ENCODE measurements around the gene CRYBG1.
"Not testable (repeated sequence)": the region's sequence is repeated elsewhere in the genome, so short reads cannot be mapped to it uniquely, and the experiment has no call there.

CRYBG1 gene

GRCh38 chr6:106509420-106510089 is 149.0 kb downstream of the CRYBG1 start:
- no peak for DNase-seq

GRCh38 chr6:106510090-106510970 is 149.8 kb downstream of the CRYBG1 start:
- DNase-seq = peak; percentile 61

DNA sequence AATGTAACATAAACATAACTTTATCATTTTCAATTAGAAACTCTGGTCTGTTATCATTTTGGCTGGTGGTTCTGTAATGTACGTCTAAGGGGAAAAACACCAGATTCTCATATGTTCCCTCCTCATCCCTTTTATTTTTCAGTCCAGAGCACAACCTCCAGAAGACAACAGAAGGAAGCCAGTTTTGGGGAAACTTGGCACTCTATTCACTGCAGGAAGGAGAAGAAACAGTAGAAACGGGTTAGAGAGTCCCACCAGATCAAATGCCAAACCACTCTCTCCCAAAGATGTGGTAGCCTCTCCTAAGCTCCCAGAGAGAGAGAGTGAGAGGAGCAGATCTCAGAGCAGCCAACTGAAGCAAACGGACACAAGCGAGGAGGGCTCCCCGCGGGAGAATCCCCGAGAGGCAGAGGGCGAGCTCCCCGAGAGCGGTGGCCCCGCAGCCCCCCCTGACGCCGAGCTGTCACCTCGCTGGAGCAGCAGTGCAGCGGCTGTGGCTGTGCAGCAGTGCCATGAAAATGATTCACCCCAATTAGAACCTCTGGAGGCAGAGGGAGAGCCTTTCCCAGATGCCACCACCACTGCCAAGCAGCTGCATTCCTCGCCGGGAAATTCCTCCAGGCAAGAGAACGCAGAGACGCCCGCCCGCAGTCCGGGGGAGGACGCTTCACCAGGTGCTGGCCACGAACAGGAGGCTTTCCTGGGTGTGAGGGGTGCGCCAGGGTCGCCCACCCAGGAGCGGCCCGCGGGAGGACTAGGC is 151.0 kb downstream of the CRYBG1 start:
- peak; percentile 57 for DNase-seq

DNA sequence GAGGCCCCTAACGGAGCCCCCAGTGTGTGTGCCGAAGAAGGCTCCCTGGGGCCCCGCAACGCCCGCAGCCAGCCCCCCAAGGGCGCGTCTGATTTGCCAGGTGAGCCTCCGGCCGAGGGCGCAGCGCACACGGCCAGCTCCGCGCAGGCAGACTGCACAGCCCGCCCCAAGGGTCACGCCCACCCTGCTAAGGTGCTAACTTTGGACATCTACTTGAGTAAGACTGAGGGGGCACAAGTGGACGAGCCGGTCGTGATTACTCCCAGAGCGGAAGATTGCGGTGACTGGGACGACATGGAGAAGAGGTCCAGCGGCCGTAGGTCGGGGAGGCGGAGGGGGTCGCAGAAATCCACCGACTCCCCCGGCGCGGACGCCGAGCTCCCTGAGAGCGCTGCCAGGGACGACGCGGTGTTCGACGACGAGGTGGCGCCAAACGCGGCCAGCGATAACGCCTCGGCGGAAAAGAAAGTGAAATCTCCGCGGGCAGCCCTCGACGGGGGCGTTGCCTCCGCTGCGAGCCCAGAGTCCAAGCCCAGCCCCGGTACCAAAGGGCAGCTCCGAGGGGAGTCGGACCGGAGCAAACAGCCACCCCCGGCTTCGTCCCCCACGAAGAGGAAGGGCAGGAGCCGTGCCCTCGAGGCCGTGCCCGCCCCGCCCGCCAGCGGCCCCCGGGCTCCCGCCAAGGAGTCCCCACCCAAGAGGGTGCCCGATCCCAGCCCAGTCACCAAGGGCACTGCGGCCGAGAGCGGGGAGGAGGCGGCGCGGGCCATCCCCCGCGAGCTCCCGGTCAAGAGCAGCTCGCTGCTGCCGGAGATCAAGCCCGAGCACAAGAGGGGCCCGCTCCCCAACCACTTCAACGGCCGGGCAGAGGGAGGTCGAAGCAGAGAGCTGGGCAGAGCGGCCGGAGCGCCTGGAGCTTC is 151.8 kb downstream of the CRYBG1 start:
- DNase-seq = peak; percentile 22

- peak; percentile 17 for DNase-seq
Observed at GRCh38 chr6:106512968-106513574, 152.6 kb downstream of the CRYBG1 start.

- DNase-seq = peak; percentile 36
Observed at GRCh38 chr6:106513808-106514582, 153.5 kb downstream of the CRYBG1 start.

DNA sequence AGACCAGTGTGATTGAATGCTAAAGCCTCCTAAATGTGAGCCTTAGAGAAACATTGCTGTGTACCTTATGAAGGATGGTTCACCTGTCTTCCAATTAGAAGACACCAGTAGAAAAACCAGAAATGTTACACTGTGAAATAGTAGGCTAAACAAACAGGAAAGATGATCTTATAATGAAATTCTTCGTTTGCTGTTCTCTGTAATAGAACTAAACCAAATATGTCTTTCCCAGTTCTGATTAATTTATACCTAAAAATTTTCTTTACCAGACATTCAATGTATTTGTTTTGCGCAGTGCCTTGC is 154.0 kb downstream of the CRYBG1 start:
- no peak for DNase-seq

- not testable (repeated sequence) for DNase-seq
Observed at GRCh38 chr6:106515582-106515981, 155.1 kb downstream of the CRYBG1 start.

DNA sequence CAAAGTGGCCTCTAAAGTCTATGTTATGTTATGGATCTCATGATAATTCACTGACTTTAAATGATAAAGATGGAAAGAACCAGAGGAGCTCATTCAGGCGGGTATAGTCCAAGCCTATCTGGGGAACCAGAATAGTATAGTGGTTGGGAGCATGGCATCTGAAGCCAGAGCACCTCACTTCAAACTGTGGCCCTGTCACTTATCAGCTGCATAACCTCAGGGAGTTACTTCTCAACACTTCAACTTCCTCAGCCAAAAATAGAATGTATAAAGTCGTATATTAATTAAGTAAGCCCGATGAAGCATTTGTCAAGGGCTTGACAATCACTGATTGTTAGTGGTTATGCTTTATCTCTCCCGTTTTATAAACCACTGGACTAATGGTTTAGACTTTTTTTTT is 156.1 kb downstream of the CRYBG1 start:
- no peak for DNase-seq

DNA sequence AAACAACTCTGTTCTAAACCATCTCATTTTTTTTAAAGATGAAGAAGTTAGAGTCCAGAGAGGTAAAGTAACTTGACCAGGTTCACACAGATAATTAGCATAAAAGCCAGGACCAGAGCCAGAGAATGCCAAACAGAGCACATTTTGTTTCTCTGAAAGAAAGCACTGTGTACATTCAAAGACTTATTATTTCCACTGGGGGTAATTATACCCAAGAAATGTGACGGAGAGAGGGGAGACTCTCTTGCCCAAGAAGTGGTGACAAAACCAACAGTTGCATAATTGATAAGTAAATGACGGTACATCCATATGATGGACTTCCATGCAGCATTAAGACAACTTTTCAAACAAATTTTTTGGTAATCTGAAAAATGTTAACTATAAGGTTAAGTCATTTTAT is 157.2 kb downstream of the CRYBG1 start:
- DNase-seq = no peak

DNA sequence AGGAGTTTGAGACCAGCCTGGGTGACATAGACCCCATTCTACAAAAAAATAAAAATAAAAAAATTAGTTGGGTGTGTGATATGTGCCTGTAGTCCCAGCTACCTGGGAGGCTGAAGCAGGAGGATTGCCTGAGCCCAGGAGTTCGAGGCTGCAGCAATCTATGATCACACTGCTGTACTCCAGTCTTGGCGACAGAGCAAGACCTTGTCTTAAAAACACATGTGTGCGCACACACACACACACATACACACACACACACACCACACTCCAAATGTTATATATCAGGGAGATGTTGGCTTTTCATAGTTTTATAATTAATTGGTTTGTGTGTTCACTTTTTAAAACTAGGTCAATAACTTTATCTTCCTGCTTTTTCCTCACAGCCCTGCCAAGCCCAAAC is 158.2 kb downstream of the CRYBG1 start:
- DNase-seq = no peak

DNA sequence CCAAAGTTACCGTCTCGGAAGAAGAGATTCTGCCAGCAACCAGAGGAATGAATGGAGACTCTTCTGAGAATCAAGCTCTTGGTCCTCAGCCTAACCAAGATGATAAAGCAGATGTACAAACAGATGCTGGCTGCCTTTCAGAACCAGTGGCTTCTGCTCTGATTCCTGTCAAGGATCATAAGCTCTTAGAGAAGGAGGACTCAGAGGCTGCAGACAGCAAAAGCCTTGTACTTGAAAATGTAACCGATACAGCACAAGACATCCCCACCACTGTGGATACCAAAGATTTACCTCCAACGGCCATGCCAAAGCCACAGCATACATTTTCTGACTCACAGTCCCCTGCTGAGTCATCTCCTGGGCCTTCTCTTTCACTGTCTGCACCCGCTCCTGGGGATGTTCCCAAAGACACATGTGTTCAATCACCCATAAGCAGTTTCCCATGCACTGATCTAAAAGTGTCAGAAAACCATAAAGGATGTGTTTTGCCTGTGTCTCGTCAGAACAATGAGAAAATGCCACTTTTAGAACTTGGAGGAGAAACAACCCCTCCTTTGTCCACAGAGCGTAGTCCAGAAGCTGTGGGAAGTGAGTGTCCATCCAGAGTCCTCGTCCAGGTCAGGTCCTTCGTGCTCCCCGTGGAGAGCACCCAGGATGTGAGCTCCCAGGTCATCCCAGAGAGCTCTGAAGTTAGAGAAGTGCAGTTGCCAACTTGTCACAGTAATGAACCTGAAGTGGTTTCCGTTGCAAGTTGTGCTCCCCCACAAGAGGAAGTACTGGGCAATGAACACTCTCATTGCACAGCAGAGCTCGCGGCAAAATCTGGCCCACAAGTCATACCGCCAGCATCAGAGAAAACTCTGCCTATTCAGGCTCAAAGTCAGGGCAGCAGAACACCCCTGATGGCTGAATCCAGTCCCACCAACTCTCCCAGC is 159.2 kb downstream of the CRYBG1 start:
- DNase-seq = peak; percentile 65

DNA sequence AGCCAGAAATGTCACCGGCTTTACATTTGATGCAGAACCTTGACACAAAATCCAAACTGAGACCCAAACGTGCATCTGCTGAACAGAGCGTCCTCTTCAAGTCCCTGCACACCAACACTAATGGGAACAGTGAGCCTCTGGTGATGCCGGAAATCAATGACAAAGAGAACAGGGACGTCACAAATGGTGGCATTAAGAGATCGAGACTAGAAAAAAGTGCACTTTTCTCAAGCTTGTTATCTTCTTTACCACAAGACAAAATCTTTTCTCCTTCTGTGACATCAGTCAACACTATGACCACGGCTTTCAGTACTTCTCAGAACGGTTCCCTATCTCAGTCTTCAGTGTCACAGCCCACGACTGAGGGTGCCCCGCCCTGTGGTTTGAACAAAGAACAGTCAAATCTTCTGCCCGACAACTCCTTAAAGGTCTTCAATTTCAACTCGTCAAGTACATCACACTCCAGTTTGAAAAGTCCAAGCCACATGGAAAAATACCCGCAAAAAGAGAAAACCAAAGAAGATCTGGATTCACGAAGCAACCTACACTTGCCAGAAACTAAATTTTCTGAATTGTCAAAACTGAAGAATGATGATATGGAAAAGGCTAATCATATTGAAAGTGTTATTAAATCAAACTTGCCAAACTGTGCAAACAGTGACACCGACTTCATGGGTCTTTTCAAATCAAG is 160.3 kb downstream of the CRYBG1 start:
- DNase-seq = no peak

- DNase-seq = no peak
Observed at GRCh38 chr6:106522562-106523250, 162.2 kb downstream of the CRYBG1 start.

- peak; percentile 48 for DNase-seq
Observed at GRCh38 chr6:106525107-106525881, 164.8 kb downstream of the CRYBG1 start.

DNA sequence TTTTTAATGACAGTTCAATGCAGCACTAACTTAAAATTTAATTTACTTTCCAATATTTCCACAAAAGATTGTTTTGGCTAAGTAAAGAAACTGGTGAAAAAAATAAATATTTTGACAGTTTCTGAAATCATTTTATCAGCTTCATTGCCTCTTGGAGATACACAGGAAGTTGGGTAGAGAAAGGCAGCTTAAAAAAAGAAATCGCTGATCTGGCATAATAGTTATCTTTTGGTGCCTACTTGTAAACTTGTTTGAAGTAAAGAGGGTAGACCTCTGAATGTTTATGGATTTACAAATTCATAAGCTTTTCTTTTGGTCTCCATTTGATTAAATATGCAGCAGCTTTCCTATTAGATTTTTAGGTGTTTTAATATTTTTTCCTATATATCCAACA is 165.4 kb downstream of the CRYBG1 start:
- peak; percentile 2 for DNase-seq

DNA sequence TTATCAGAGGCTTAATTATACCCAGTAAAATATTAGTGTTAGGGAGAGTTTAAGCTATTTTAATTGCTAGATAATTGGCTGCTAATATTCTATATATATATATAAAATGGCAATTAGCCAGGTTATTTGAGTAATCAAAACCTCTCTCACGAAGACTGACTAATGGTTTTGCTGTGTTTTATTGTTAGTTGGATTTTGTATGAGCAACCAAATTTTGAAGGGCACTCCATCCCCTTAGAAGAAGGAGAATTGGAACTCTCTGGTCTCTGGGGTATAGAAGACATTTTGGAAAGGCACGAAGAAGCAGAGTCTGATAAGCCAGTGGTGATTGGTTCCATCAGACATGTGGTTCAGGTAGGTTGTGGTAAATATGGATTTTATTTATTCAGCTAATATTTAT is 166.6 kb downstream of the CRYBG1 start:
- no peak for DNase-seq

GRCh38 chr6:106527979-106528378 is 167.5 kb downstream of the CRYBG1 start:
- peak; percentile 90 for DNase-seq

All from kidney glomerular epithelial cell (primary cell).